Coronary artery (tissue), 2 donors: ENCODE results near the gene THAP2.

Source experiments
- DNase-seq: peaks from one replicate; pipeline ENCODE4 v3.0.0-alpha.2; 2017; ENCODE audit warnings: low spot score
- H3K27ac ChIP-seq, 2 donors: fragments of 200-600 bp; sonication (generic); one replicate each; pipeline ENCODE4 v1.5.1; 2016 to 2019
- H3K4me3 ChIP-seq: fragments of 200-600 bp; sonication (generic); 2 replicates; pipeline ENCODE4 v1.5.1; 2016; ENCODE audit warnings: mild to moderate bottlenecking, moderate library complexity
- TF ChIP-seq, protein P1 (sequence below): fragments of 200-600 bp; sonication (generic); IDR thresholded peaks from one replicate; pipeline ENCODE4 v1.5.1; 2019; ENCODE audit warnings: antibody characterized with exemption

The THAP2 gene

DNA sequence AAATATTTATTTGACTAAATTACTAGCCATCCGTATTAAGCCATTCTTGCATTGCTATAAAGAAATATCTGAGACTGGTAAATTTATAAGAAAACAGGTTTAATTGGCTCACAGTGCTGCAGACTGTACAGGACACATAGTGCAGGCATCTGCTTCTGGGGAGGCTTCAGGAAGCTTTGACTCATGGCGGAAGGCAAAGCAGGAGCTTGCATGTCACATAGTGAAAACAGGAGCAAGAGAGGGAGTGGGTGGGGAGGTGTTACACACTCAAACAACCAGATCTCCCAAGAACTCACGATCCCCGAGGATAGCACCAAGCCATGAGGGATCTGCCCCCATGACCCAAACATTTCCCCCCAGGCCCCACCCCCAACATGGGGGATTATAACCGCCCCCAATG is 63.9 kb downstream of the THAP2 start:
- TF ChIP-seq, protein P1, sequence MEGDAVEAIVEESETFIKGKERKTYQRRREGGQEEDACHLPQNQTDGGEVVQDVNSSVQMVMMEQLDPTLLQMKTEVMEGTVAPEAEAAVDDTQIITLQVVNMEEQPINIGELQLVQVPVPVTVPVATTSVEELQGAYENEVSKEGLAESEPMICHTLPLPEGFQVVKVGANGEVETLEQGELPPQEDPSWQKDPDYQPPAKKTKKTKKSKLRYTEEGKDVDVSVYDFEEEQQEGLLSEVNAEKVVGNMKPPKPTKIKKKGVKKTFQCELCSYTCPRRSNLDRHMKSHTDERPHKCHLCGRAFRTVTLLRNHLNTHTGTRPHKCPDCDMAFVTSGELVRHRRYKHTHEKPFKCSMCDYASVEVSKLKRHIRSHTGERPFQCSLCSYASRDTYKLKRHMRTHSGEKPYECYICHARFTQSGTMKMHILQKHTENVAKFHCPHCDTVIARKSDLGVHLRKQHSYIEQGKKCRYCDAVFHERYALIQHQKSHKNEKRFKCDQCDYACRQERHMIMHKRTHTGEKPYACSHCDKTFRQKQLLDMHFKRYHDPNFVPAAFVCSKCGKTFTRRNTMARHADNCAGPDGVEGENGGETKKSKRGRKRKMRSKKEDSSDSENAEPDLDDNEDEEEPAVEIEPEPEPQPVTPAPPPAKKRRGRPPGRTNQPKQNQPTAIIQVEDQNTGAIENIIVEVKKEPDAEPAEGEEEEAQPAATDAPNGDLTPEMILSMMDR, result no peak
- H3K27ac ChIP-seq, result no peak overlapping the region
- DNase-seq, result no peak
- no peak overlapping the region for H3K4me3 ChIP-seq
